ENCODE data around the gene ACACA.

Gene ACACA

DNA sequence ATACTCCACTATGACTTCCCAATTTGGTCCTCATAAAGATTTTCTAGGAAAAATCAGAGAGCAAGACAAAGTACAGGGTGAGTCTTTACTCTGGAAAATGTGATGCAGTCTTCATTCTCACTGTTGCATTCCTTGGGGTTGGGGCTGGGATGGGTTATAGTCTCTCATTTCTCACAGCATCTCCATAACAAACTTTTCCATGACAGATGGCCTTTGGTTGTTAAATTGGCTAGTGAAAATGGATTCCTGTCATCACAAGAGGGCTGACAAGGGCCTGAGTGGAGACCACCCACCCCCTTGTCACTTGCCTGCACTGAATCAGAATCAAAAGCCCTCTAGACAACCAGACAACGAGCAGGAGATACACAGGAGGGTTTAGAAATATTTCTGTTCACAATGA, 283.2 kb downstream of the ACACA start:
- DNase-seq = no peak

DNA sequence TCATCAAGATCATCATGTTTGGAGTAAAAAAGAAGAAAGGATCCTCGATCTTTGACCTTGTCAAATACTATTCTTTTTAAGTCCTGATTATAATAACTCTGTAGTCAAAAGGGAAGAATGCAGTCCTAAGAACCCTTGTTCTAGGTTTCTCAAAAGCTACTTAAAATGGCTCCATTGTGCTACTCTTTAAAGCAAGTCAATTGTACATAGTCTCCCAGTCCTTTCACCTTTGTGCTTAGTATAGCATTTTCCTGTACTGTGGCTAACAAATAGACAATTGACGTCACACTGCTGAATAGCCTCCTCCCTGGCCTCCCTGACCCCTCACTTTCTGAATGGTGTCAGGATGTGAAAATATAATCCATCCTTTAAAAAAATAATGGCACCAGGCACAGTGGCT, 285.0 kb downstream of the ACACA start:
- no peak for DNase-seq

DNA sequence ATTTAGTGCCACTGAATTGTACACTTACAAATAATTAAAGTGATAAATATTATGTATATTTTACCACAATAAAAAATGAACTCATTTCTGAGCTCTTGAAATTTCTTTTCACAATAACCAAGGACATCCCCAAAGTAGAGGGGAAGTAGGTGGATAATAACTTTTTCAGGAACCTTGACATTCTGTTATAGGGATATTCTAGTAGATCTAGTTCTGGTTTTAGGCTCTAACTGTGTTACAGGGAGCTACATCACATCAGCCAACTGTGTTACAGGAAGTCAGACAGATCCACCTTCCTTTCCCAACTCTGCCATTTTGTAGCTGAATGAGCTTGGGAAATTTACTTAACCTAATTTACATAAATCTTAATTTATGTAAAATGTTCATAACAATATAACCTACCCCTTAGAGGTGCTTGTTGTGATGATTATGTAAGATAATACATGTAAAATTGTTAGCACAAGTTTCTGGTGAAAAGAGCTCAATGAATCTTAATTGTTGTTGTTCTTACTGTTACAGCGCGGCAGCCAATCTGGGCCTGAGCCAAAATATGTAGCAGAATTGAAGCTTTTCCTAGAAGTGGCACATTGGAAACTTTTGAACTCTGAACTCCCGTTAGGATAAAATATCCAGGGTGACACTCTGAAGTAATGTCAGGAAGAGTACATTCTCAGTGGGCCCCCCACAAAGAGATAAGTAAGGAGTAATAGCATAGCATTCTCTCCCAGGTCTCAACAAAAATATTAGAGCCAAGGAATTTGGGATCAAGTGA, 288.1 kb downstream of the ACACA start:
- no peak for DNase-seq

DNA sequence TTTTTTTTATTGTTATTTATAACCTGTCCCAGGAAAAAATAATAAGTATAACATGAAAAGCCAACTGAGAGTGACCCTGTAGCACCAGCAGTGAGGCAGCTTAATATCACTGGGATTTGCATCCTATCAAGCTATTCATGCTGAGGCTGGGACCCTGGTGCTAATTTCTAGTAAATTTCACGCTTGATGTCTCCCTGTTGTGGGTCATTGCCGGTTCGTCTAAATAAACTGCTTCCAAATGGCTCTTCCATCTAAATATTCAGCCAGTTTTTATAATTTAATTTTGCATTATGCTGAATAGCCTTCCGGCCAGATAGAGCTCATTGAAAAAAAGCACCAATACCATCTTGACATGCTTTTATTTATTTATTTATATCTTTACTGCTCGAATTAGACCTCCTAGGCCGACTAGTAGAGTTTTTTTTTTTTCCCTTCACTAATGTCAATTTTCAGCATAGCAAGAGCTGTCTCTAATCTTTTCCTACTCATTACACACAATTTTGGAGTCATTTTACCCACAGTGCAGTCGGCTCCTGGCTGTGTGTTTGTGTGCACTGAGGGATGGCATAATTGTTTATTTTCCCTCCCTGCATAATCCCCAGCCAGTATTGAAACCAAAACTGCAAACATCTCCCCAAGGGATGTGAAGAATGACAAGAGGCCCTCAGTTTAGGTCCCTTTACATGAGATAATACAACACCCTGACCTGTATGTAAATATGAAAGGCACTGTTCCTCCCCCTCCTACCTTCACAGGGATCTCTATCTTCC, 289.1 kb downstream of the ACACA start:
- no peak for DNase-seq

DNA sequence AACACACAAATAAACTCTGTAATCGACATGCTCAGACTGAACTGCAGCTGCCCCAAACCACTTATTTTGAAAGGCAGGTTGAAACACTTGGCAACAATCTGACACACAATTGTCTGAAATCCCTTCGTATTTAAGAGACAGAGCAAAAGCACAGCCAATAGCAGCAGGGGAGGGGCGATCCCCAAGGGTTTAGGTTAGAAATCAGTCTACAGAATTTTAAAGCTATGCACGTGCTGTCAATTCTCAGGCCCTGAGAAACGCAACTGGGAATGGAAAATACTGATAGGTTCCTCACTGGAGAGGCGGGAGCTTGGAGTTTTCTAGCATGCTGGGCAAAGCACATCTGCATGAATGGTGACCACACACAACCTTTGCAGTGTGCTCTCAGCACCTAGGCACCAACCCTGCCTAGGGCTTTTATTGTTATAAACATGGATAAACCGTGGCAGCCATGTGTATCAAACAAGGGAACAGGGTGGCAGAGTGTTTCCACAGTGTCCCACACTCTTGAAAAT, 289.9 kb downstream of the ACACA start:
- DNase-seq = no peak

DNA sequence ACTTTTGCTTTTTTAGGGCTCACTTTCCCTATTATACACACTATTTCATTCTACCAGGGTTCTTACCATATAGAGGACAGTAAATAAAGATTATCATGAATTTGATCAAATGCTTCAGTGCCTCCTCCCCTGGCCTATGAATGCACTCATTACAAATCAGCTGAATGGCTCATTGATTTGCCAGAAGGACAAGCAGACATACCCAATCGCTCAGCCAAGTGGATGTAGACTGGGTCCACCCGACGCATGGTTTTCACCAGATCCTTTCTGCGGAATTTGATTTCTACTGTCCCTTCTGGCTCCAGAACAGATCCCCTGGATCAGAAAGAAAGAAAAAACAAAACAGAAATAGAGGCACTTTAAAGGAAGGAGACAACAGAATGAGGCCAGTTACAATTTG, 295.3 kb downstream of the ACACA start:
- DNase-seq = no peak

DNA sequence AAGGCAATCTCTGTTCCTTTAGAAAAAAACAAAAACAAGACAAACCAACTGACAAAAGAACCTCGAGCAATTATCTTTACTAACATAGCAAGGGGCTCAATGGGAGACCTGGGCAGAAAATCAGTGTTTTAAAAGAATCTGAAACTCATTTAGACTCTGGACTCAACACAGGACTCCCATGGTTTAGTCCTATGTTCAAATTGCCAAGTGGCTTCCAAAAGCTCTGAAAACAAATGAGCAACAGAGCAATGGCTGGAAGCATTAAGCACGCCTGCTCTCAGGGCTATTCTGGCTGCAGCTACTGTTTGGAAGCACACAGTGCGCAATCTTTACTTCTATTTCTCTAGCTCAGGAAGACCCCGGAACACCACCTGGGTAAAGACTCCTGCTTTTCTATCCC, 295.9 kb downstream of the ACACA start:
- DNase-seq = no peak

DNA sequence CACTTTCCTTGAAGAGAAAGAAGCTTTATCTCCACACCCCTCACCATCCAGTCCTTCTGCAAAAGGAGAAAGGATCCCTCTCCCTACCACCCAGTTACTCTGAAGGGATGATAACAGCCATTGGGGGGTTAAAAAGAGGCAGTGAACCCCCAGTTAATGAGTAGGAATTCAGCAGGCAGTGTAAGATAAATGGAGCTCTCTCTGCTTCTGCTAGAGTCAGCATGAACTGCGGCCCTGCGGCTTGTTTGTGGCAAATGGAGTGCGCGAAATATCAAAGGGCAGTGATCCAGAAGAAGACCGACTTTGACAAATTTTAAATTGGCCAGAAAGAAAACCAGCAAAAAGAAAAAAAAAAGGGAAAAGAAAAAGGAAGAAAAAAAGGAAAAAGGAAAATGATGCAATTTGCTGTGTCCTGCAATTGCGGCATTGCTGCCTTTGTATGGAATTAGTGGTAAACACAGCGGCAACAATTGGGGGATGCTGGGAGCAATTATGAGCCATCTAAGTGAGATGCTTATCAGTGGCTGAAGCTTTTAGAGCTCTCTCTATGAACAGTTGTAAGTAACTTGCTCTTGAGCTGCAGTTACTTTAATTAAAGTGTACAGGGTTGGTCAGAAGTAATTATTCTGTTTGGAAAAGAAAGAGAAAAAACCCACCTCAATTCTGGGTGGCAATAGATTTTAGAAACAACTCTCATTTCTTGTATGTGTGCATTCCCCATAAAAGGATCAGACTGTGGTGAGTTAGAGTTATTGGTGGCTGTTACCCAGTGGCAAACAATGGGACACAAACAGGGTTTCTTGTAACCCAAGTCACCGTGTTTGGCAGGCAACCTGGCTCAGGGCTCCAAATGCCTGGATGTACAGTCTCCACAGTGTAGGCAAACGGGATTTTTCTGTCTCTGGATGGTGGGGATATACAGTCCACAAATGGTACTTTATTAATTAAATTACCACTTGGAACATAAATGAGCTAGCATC, 296.6 kb downstream of the ACACA start:
- no peak for DNase-seq

DNA sequence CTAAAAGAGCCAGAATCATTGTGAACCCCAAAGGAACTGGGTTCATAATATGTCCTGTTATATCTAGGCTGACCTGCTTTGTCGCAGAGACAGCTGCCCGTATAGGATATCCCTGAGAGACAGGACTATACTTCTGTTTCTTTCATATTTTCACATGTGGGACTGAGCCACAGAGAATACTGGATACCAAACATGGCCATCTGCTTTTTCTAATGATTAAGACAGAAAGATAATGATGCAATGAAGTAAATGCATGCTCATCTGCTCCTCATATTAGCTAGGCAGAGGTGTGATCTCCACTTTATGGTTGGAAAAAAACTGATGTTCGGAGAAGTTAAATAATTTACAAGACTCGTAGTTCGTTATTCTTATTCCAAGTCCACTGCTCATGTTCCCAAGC, 297.5 kb downstream of the ACACA start:
- no peak for DNase-seq

DNA sequence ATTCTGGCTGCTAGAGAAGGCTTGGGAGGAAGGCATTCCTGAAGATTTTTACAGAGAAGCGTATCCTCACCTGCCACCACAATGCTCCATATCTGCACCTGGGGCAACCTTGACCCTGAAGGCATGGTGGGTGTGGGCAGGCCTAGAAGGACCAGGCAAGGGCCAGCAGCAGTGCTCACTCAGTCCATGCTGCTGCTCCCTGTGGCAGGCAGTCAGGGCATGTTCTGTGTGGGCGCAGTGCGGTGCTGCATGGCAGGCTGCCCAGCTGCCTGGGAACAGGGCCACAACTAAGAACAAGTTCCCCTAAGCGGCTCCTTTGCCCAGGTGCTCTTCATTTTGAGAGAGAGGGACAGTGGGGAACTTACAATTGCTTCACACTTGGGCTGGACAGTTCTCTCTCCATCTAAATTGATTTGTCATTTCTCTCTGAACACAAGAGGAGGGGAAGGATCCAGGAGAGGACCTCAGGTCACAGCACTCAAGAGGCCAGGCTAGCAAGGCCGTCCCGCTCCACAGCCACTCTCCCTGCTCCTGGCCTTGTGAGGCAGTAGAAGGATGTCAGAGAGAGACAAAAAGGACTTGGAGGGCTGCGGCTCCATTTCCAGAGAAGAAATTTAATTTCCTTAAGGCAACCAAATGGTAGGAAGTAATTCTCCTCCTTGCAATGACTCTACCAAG, 299.1 kb downstream of the ACACA start:
- no peak for DNase-seq

DNA sequence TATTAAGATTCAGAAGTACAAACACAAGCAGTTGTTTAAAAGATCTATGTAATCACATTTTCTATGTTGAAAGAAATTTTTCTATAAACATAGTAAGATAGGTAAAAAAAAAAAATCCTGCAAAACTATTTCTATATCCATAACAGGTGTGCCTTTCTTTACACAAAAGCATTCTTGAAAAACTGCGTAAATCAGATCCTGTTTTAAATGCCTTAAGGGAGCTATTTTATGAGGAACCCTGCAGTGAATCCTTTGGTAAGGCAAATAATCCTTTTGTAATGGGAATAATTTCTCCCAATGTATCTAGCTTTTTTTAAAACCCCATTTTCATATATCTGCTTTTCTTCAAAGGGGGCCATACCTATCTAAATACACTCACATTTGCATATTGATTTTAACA, 300.6 kb downstream of the ACACA start:
- no peak for DNase-seq

DNA sequence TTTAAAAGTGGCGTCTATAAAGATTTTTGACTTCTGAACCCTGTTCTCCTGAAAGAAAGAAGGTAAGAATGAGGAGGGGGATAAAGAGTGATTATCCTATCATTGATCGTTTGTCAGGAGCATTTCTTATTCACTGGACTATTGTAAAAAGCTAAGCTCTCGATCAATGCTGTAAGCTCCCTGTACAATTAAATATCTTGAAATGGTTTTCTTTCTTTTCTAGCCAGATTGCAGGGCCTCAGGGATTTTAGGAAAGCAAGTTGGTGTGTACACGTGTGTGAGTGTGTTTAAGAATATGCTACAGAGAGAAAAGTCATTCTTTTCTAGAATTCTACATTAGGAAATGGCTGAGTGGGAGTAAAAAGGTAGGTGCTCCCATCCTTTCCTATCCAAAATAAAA, 303.4 kb downstream of the ACACA start:
- DNase-seq = no peak

DNA sequence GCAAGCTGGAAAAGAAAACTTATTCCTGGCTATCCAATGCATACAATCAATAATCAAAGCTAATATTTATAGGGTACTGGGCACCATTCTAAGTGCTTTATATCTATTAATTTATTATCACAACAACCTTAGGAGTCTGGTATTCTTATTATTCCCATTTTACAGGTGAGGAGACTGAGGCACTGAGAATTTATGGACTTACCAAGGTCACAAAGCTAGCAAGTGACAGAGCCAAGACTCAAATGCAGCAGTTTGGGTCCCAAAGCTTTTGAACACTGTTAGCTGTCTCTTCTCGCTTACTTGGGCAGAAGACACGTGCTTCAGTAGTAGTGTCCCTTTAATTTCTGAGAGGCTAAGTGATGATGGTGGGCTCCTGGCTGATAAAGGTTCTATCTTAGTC, 305.3 kb downstream of the ACACA start:
- DNase-seq = no peak

DNA sequence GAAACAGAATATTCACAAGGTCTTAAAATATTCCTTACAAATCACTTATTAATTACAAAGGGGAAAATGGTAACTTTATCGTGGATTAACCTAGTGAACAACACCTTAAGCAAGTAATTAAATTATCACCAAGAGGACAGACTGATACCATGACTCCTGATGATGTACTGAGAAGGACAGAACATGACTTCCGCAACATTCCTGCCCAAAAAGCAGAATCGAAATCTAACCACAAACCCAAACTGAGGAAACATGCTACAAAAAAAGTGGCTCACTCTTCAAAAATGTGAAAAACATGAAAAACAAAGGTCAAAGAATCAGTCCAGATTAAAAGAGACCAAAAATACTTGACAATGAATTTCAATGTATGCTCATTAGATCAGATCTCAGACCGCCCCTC, 306.4 kb downstream of the ACACA start:
- no peak for DNase-seq

DNA sequence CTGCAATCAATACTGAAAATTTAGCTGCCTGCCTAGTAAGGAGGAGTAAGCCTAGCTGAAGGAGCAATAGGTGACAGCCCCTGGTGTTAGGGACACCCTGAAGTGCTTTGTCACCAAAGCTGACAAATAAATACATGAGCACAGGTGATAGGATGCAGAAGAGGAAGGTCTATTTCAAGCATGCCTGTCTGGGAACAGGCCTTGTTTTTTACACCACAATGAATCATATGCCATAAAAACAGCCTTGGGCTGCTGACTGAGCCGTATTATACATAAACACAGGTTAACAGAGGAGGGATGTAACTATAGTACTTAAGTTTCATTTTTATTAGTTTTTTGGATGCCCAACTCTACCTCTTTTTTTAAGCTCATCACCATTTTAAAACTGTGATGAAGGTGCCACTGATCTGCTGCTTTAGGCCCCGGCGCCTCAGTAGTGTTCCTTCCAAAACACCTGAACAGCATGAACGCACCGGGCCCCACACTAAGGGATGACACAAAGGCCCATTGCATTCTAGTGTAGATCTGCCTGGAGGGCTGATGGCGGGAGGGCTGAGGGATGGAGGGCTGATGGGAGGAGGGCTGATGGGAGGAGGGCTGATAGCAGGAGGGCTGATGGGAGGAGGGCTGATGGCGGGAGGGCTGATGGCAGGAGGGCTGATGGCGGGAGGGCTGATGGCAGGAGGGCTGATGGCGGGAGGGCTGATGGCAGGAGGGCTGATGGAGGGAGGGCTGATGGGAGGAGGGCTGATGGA, 307.5 kb downstream of the ACACA start:
- DNase-seq = no peak

DNA sequence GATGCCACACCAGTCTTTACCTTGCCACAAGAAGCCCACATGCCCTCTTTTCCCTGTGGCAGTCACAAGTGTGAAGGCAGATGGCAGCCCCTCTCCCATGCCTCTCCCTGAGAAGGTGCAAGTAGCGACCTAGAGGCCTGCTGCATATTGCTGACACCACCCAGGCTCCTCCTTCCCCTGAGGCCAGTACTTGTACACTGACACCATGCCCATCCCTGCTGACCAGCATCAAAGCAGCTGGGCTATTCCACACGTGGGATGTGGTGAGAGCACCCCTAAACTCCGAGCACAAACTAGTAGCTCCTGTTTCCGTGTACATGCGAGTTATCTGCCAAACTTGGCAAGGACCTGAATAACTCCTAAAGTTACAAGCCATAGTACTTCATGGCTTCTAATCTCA, 308.5 kb downstream of the ACACA start:
- no peak for DNase-seq

DNA sequence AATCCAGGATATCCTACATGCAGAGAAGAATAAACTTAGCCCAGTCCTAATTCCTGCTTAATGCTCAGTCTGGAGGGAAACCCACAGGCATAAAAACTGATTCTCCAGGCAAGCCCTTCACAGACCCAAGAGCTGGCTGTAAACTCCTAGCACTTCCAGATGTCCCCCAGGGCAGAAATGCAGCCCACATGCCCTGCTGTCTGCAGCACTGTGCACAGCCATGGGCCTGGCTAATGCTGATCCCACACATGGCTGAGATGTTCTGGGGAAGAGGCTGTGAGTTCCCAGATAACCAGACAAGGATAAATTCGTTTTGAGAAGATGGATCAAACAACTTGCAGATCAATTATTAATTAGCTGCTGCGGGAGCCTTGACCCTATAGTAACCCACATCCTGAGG, 309.5 kb downstream of the ACACA start:
- no peak for DNase-seq

DNA sequence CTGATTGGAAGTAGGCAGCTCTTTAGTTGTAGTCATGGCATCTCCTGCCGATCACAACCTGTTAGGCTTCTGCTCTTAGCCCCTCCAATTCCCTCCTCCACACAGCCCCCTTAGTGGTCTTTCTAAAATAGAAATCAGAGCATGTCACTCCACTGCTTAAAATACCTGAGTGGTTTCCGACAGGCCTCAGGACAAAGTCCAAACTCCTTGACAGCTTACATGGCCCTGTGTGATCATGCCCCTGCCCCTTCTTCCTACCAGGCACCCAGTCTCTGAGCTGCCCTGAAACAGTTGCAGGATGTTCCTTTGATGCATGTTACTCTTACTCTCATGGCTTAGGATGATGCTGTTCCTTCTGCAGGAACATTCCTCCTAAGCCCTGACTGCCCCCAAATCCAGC, 310.6 kb downstream of the ACACA start:
- no peak for DNase-seq

DNA sequence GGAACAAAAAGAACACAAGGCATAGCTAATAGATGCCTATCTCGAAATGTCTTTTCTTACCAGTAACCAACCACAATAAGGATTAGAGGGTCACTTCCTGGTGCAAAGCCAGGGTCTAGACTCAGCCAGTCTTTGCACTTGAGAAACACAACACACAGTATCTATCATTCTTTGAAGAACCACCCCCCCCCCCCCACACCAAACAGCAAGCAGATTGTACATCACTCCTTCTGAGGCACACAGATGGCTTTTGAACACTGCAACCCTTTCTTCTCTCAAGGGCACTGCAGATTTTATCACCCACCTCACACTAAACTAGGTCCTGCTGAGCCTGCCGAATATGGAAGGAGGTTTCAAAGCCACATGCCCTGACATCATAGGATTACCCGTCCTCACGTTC, 312.2 kb downstream of the ACACA start:
- DNase-seq = no peak

DNA sequence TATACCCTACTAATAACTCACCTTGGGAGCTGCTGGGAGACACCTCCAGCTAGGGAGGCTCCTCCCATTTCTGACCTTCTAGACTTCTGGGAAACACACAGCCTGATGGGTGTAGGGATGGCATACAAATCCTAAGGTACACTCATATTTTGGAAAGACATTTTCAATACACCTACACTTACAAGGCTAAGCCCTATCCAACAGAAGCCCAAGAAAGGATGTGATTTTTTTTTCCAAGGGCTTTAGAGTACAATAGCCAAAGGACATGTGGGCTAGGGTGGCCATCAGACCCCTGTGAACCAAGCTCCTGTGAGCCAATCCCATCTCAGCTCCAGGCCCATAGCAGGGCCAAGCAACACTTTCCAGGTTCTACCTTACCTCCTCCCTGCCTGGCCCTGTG, 313.9 kb downstream of the ACACA start:
- DNase-seq = no peak

DNA sequence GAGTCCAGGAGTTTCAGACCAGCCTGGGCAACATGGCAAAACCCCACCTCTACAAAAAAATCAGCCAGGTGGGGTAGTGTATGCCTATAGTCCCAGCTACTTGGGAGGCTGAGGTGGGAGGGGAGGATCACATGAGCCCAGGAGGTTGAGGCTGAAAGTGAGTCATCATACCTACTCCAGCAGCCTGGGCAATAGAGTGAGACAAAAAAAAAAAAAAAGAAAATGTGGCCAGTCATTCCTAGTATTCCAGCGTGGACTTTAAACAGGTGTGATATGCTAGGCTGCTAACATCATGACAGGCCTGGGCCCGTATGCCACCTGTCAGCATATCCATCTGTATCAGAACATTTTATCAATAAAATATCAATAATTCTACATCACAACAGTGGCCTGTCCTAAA, 314.6 kb downstream of the ACACA start:
- DNase-seq = no peak

DNA sequence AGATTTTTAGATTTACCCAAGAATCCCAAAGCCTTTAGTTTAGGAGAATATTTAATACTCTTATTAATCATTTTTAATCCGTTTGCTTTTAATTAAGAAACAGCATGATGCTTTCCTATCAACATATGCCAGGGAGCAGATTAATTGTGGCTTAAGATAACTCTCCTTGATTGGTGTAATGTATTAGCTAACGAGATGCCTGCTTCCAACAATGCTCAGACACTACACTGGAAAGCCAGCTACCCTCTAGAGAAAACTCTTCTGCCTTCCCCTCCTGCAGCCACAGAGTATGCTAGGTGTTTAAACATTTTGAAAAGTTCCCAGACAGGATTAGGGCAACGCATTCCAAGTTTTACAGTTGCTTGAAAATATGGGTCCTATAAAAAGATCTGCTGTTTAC, 315.7 kb downstream of the ACACA start:
- DNase-seq = no peak
